ENCODE data around the gene RHBDL1. TPM values are rescaled to one million over a fixed set of nuclear protein-coding genes. Genes with fewer than 3 reads are reported as not detected.
A peak's percentile ranks its signal among the peaks of the same experiment; 100 is the strongest.

Gene RHBDL1
- polyA plus RNA-seq, 2 donors = 0.49 to 1.7 TPM

DNA sequence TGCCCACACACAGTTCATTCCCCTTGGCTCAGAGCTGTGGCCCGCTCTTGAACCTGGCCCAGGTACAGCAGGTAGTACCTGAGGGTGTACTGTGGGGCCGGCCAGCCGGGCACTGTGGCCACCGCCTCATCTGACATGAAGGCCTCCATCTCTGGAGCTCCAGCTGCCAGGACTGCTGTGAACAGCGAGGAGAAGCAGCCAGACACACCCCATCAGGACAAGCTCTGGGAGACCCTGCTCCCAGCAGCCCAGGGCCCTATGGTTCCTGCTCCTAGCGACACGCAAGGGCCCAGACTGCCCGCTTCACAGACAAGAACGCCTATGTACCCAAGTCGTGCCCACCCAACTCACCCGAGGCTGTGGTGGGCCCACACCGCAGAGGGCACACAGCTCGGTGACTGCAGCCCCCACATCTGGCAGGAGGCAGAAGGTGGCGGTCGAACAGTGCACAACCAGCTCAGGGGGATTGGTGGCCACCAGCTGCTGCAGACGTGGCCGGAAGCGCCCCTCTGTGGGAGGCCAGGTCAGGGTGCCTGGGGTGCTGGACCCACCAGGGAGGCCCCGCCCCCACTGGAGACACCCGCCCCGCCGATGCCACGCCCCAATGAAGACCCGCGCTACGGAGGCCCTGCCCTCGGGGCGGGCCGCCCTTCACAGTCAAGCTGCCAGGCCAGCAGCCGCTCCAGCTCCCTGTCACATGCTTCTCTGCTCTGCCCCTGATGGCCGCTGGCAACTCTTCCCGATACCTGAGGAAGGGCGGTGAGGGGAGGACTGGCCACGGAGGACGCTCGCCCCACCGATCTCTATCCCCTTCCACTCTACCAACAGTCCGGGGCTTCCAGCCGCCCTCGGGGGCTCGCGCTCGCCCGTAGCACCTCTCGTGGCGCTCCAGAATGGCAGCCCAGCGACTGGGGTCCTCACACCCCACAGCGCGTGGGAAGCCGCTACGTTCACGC lies 3.7 kb downstream of the RHBDL1 start:
- Histone ChIP-seq H3K36me3 (ENCODE audit: control insufficient read depth in 2 of 2, insufficient read depth in 2 of 2, low read length in 1 of 2) (peaks cover 0 to 26% of the 10 kb centered on the region in 2 donors), H3K4me3 (ENCODE audit: low read depth in 1 of 2, low read length in 2 of 2) (peak overlapping the region; percentile 30 to 82), H3K27ac (ENCODE audit: low read depth in 2 of 2, low read length in 1 of 2) (peak overlapping the region; percentile 75 to 76), H3K4me1 (ENCODE audit: control insufficient read depth in 2 of 2, insufficient read depth in 2 of 2, low read length in 1 of 2) (peaks cover 19 to 71% of the 10 kb centered on the region in 2 donors), H3K27me3 (ENCODE audit: control insufficient read depth in 1 of 2, insufficient read depth in 2 of 2, low read length in 2 of 2) (no peaks in the 10 kb centered on the region), H3K9me3 (ENCODE audit: control insufficient read depth in 2 of 2, insufficient read depth in 1 of 2, low read depth in 1 of 2, low read length in 1 of 2) (no peaks in the 10 kb centered on the region)
- 25 to 26% methylated on average over 52 of the region's 52 CpGs for WGBS, 2 donors

DNA sequence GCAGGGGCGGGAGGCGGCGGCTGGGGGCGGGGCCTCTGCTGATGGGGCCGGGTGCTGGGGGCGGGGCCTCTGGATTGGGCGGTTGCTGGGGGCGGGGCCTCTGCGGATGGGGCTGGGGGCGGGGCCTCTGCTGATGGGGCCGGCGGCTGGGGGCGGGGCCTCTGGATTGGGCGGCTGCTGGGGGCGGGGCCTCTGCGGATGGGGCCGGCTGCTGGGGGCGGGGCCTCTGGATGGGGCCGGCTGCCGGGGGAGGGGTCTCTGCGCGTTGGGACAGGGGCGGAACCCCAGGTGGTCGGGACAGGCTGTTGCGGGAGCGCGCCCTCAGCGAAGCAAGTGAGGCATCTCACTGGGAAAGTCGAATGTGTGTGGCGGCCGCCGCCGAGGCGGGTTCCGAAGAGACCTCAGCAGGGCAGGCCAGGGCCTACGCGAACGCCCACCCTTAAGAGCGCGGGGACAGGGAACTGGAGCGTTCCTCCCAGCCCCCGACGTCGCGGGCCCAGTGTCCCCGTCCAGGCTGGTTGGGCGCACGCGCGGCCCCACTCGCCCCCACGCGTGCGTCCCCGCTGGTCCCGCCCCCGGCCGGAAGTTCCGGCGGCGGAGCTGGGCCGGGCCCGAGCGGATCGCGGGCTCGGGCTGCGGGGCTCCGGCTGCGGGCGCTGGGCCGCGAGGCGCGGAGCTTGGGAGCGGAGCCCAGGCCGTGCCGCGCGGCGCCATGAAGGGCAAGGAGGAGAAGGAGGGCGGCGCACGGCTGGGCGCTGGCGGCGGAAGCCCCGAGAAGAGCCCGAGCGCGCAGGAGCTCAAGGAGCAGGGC lies 4.5 kb downstream of the RHBDL1 start, which contains the start of gene STUB1:
Gene STUB1 (plus strand): TSS at position 597 of the 811 bp plus-strand sequence. CDS start 116 bp downstream, at position 713.
- 1% methylated on average over 54 to 91 of the region's 91 CpGs for WGBS, 2 donors
- Histone ChIP-seq H3K36me3 (ENCODE audit: control insufficient read depth in 2 of 2, insufficient read depth in 2 of 2, low read length in 1 of 2) (peaks cover 0 to 25% of the 10 kb centered on the region in 2 donors), H3K9me3 (ENCODE audit: control insufficient read depth in 2 of 2, insufficient read depth in 1 of 2, low read depth in 1 of 2, low read length in 1 of 2) (no peaks in the 10 kb centered on the region), H3K27me3 (ENCODE audit: control insufficient read depth in 1 of 2, insufficient read depth in 2 of 2, low read length in 2 of 2) (no peaks in the 10 kb centered on the region), H3K27ac (ENCODE audit: low read depth in 2 of 2, low read length in 1 of 2) (peak within 1 kb of the TSS; percentile 95 to 96), H3K4me3 (ENCODE audit: low read depth in 1 of 2, low read length in 2 of 2) (peak within 1 kb of the TSS; percentile 82 to 84), H3K4me1 (ENCODE audit: control insufficient read depth in 2 of 2, insufficient read depth in 2 of 2, low read length in 1 of 2) (peaks cover 20 to 70% of the 10 kb centered on the region in 2 donors)

DNA sequence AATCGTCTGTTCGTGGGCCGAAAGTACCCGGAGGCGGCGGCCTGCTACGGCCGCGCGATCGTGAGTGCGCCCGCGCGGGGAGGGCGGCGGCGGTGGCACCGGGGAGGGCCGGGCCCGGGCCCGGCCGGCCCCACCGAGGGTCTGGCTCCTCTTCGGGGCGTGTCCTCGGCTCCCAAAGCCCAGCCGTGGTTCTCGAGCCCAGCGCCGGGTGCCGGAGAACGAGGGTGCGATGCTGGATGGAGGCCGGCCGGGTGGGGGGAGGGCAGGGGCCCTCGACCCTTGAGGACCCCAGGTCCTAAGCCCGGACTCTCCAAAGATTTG lies 5.1 kb downstream of the RHBDL1 start:
- H3K4me1 ChIP-seq (ENCODE audit: control insufficient read depth in 2 of 2, insufficient read depth in 2 of 2, low read length in 1 of 2) = peaks cover 17 to 72% of the 10 kb centered on the region in 2 donors

DNA sequence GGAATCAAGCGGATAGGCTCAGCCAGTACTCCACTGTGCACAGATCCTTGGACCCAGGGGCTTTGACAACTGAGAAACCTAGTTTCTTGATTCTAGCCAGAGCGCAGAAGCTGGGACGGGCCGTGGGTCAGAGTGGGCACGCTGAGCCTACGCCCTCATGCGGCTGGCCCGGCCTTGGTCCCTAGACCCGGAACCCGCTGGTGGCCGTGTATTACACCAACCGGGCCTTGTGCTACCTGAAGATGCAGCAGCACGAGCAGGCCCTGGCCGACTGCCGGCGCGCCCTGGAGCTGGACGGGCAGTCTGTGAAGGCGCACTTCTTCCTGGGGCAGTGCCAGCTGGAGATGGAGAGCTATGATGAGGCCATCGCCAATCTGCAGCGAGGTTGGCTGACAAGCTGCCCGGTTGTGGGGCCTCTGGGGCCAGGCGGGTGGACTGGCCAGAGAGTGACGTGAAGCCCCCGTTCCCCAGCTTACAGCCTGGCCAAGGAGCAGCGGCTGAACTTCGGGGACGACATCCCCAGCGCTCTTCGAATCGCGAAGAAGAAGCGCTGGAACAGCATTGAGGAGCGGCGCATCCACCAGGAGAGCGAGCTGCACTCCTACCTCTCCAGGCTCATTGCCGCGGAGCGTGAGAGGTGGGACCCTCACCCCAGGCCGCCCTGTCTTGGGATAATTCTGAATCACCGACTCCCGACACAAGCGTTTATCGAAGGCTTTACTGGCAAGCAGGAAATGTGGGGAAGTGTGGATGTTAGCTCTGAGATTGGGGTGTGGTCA lies 5.7 kb downstream of the RHBDL1 start:
- WGBS, 2 donors = 42 to 44% methylated on average over 44 of the region's 44 CpGs
- Histone ChIP-seq H3K27ac (ENCODE audit: low read depth in 2 of 2, low read length in 1 of 2) (peak overlapping the region; percentile 95 to 96), H3K4me3 (ENCODE audit: low read depth in 1 of 2, low read length in 2 of 2) (peak overlapping the region; percentile 82 to 84), H3K9me3 (ENCODE audit: control insufficient read depth in 2 of 2, insufficient read depth in 1 of 2, low read depth in 1 of 2, low read length in 1 of 2) (no peaks in the 10 kb centered on the region), H3K27me3 (ENCODE audit: control insufficient read depth in 1 of 2, insufficient read depth in 2 of 2, low read length in 2 of 2) (no peaks in the 10 kb centered on the region), H3K4me1 (ENCODE audit: control insufficient read depth in 2 of 2, insufficient read depth in 2 of 2, low read length in 1 of 2) (peaks cover 15 to 73% of the 10 kb centered on the region in 2 donors), H3K36me3 (ENCODE audit: control insufficient read depth in 2 of 2, insufficient read depth in 2 of 2, low read length in 1 of 2) (peaks cover 0 to 30% of the 10 kb centered on the region in 2 donors)

More for the DNA sequence above, 5.1 kb downstream of the RHBDL1 start:
- no peaks in the 10 kb centered on the region for H3K27me3 ChIP-seq (ENCODE audit: control insufficient read depth in 1 of 2, insufficient read depth in 2 of 2, low read length in 2 of 2)
- H3K27ac ChIP-seq (ENCODE audit: low read depth in 2 of 2, low read length in 1 of 2) = peak overlapping the region; percentile 95 to 96
- peak overlapping the region; percentile 82 to 84 for H3K4me3 ChIP-seq (ENCODE audit: low read depth in 1 of 2, low read length in 2 of 2)
- H3K9me3 ChIP-seq (ENCODE audit: control insufficient read depth in 2 of 2, insufficient read depth in 1 of 2, low read depth in 1 of 2, low read length in 1 of 2) = no peaks in the 10 kb centered on the region
- H3K36me3 ChIP-seq (ENCODE audit: control insufficient read depth in 2 of 2, insufficient read depth in 2 of 2, low read length in 1 of 2) = peaks cover 0 to 30% of the 10 kb centered on the region in 2 donors
- WGBS, 2 donors = 0% methylated on average over 26 to 38 of the region's 38 CpGs

DNA sequence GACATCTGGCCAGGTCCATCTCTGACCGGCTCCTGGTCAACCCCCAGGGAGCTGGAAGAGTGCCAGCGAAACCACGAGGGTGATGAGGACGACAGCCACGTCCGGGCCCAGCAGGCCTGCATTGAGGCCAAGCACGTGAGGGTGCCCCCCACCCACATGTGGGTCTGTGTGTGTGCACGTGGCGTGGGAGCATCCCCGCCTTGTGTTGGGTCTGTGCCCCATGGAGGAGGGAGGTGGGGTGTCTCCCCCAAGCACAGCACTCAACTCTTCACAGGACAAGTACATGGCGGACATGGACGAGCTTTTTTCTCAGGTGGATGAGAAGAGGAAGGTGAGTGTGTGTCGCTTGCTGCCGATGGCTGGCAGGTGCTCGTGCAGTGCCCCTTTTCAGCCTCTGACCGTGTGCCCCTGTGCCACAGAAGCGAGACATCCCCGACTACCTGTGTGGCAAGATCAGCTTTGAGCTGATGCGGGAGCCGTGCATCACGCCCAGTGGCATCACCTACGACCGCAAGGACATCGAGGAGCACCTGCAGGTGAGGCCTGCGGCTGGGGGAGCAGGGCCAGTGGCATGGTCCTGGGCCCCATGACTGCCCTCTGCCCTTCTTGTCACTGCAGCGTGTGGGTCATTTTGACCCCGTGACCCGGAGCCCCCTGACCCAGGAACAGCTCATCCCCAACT lies 6.4 kb downstream of the RHBDL1 start:
- 71 to 76% methylated on average over 28 of the region's 28 CpGs for WGBS, 2 donors
- H3K4me3 ChIP-seq (ENCODE audit: low read depth in 1 of 2, low read length in 2 of 2) = no peak overlapping the region
- H3K27ac ChIP-seq (ENCODE audit: low read depth in 2 of 2, low read length in 1 of 2) = peak overlapping the region in 1 of 2 donors; percentile 14
- no peaks in the 10 kb centered on the region for H3K9me3 ChIP-seq (ENCODE audit: control insufficient read depth in 2 of 2, insufficient read depth in 1 of 2, low read depth in 1 of 2, low read length in 1 of 2)
- H3K36me3 ChIP-seq (ENCODE audit: control insufficient read depth in 2 of 2, insufficient read depth in 2 of 2, low read length in 1 of 2) = peaks cover 0 to 36% of the 10 kb centered on the region in 2 donors
- no peaks in the 10 kb centered on the region for H3K27me3 ChIP-seq (ENCODE audit: control insufficient read depth in 1 of 2, insufficient read depth in 2 of 2, low read length in 2 of 2)
- H3K4me1 ChIP-seq (ENCODE audit: control insufficient read depth in 2 of 2, insufficient read depth in 2 of 2, low read length in 1 of 2) = peaks cover 15 to 68% of the 10 kb centered on the region in 2 donors

DNA sequence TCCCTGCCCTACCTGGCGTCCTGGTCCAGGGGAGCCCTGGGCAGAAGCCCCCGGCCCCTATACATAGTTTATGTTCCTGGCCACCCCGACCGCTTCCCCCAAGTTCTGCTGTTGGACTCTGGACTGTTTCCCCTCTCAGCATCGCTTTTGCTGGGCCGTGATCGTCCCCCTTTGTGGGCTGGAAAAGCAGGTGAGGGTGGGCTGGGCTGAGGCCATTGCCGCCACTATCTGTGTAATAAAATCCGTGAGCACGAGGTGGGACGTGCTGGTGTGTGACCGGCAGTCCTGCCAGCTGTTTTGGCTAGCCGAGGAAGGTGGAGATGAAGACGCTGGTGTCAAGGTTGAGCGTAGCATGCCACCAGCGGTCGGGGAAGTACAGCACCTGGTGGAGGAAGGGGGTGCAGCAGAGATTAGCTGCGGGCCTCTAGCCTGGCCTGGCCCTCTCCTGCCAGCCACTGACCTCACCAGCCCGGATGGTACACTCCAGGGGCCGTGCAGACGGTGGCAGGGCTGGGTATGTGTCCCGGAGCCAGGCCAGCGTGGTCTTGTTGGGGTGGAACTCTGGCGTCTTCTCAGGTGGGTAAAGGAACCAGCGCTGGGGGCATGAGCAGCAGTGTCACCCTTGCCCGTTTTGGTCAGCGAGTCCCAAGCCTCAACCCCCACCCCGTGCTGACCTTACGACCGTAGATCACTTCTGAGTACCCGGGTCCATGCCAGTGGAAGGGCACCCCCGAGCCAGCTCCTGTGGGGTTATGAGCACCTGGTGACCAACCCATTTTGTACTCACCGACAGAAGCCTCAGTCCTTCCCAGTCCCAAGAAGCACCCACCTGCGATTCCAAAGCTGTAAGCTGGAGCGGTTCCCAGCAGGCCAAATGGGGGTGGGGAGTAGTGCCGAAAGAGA lies 7.3 kb downstream of the RHBDL1 start:
- H3K4me1 ChIP-seq (ENCODE audit: control insufficient read depth in 2 of 2, insufficient read depth in 2 of 2, low read length in 1 of 2) = peaks cover 15 to 62% of the 10 kb centered on the region in 2 donors
- H3K27ac ChIP-seq (ENCODE audit: low read depth in 2 of 2, low read length in 1 of 2) = peak overlapping the region; percentile 79 to 94
- H3K4me3 ChIP-seq (ENCODE audit: low read depth in 1 of 2, low read length in 2 of 2) = peak overlapping the region; percentile 55 to 70
- H3K36me3 ChIP-seq (ENCODE audit: control insufficient read depth in 2 of 2, insufficient read depth in 2 of 2, low read length in 1 of 2) = peaks cover 3 to 41% of the 10 kb centered on the region in 2 donors
- H3K9me3 ChIP-seq (ENCODE audit: control insufficient read depth in 2 of 2, insufficient read depth in 1 of 2, low read depth in 1 of 2, low read length in 1 of 2) = no peaks in the 10 kb centered on the region
- H3K27me3 ChIP-seq (ENCODE audit: control insufficient read depth in 1 of 2, insufficient read depth in 2 of 2, low read length in 2 of 2) = no peaks in the 10 kb centered on the region
- 70 to 74% methylated on average over 36 of the region's 36 CpGs for WGBS, 2 donors

DNA sequence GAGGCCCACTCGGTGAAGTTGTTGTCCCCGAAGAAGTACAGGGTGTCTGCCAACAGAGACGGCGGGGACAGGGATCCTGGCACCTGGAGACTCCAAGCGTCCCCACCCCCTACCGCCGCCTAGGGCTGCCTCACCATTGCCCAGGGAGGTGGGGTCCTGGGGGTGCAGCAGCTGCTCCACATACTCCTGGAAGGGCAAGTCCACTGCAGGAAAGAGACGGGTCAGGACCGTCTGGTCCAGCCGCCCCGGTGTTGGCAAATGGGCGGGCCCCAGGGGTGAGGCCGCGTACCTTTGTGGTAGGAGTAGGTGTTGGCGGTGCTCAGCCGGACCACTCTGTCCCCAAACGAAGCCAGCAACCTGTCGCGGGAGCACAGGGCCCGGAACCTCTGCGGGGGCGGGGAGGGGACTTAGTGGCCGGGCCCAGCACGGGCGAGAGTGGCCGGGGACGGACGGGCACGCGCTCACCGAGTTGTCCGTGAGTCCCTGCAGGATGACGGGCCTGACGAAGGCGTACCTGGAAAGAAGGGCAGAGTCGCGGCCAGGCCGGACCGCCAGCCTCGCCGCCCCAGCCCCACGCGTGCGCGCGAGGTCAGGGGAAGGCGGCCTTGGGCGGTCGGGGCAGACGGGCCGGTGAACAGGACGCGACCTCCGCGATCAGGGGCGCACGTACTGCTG lies 8.1 kb downstream of the RHBDL1 start:
- Histone ChIP-seq H3K4me1 (ENCODE audit: control insufficient read depth in 2 of 2, insufficient read depth in 2 of 2, low read length in 1 of 2) (peaks cover 15 to 56% of the 10 kb centered on the region in 2 donors), H3K9me3 (ENCODE audit: control insufficient read depth in 2 of 2, insufficient read depth in 1 of 2, low read depth in 1 of 2, low read length in 1 of 2) (no peaks in the 10 kb centered on the region), H3K27me3 (ENCODE audit: control insufficient read depth in 1 of 2, insufficient read depth in 2 of 2, low read length in 2 of 2) (no peaks in the 10 kb centered on the region), H3K4me3 (ENCODE audit: low read depth in 1 of 2, low read length in 2 of 2) (peak overlapping the region; percentile 55 to 70), H3K36me3 (ENCODE audit: control insufficient read depth in 2 of 2, insufficient read depth in 2 of 2, low read length in 1 of 2) (peaks cover 4 to 41% of the 10 kb centered on the region in 2 donors), H3K27ac (ENCODE audit: low read depth in 2 of 2, low read length in 1 of 2) (peak overlapping the region; percentile 79 to 94)
- WGBS, 2 donors = 12 to 20% methylated on average over 32 to 57 of the region's 57 CpGs

Measured in esophagus (tissue), 2 donors.